SK-N-SH (cell line): Measurements from ENCODE around the gene CCDC192.

ENCODE experiments used
- CHD2 ChIP-seq: fragments of 150-350 bp; IDR thresholded peaks from 2 replicates; pipeline ENCODE4 v1.6.1; 2018; ENCODE audit warnings: low read length; ENCODE audit not compliant: partially characterized antibody
- CTCF ChIP-seq: fragments of 200-600 bp; sonication (generic); IDR thresholded peaks from 2 replicates; pipeline ENCODE4 v1.6.1; 2017; ENCODE audit warnings: antibody characterized with exemption, mild to moderate bottlenecking, moderate library complexity
- ELF1 ChIP-seq: IDR thresholded peaks from 2 replicates; pipeline ENCODE4 v1.4.0; 2012
- EP300 ChIP-seq, 2 experiments: IDR thresholded peaks; 2 replicates each; pipeline versions ENCODE4 v1.4.0 to v1.6.1; 2012; ENCODE audit warnings: borderline replicate concordance in 1 of 2, low read depth in 1 of 2, low read length in 1 of 2
- EZH2phosphoT487 ChIP-seq: fragments of 200-600 bp; sonication (generic); IDR thresholded peaks from 2 replicates; pipeline ENCODE4 v1.6.1; 2017; ENCODE audit warnings: low read depth, mixed run types, mild to moderate bottlenecking, antibody characterized with exemption, moderate library complexity, borderline replicate concordance
- FOXM1 ChIP-seq: IDR thresholded peaks from 2 replicates; pipeline ENCODE4 v1.4.0; 2012; ENCODE audit warnings: low read depth, mild to moderate bottlenecking
- MAX ChIP-seq: IDR thresholded peaks from 2 replicates; pipeline ENCODE4 v1.4.0; 2012; ENCODE audit warnings: low read depth
- NRF1 ChIP-seq: IDR thresholded peaks from 2 replicates; pipeline ENCODE4 v1.6.1; 2012; ENCODE audit warnings: low read depth, mild to moderate bottlenecking, low read length
- RAD21 ChIP-seq: IDR thresholded peaks from 2 replicates; pipeline ENCODE4 v1.6.1; 2012; ENCODE audit warnings: mild to moderate bottlenecking, low read length
- RCOR1 ChIP-seq: fragments of 150-350 bp; IDR thresholded peaks from 2 replicates; pipeline ENCODE4 v1.6.1; 2017; ENCODE audit warnings: antibody characterized with exemption, low read length
- SMC3 ChIP-seq: IDR thresholded peaks from 2 replicates; pipeline ENCODE4 v1.6.1; 2012; ENCODE audit warnings: low read depth, low read length, improper control_type of control experiment
- TAF1 ChIP-seq: IDR thresholded peaks from 2 replicates; pipeline ENCODE4 v1.6.1; 2012; ENCODE audit warnings: low read depth, mild to moderate bottlenecking, low read length, moderate library complexity, borderline replicate concordance
- TEAD4 ChIP-seq: IDR thresholded peaks from 2 replicates; pipeline ENCODE4 v1.4.0; 2012; ENCODE audit warnings: mild to moderate bottlenecking, borderline replicate concordance; ENCODE audit not compliant: insufficient read depth

- TF ChIP-seq CTCF = no peak
- no peak for TF ChIP-seq TAF1
- no peak for TF ChIP-seq ELF1
- TF ChIP-seq NRF1 = no peak
- TF ChIP-seq TEAD4 = no peak
- TF ChIP-seq EZH2phosphoT487 = no peak
- no peak for TF ChIP-seq MAX
- no peak for TF ChIP-seq FOXM1
- no peak for TF ChIP-seq RCOR1
- TF ChIP-seq EP300 (IDR thresholded peaks at IDR 0.05; ENCODE audit: borderline replicate concordance in 1 of 2, low read depth in 1 of 2, low read length in 1 of 2) = no peak
- no peak for TF ChIP-seq RAD21
- no peak for TF ChIP-seq SMC3
- TF ChIP-seq CHD2 = no peak
These were observed 258.0 kb downstream of the CCDC192 start for GRCh38 chr5:127961006-127961762.
